HG03342 (cell line): ENCODE data around the gene ZBTB47.

Experiments used
- ATAC-seq: cut with Tn5 transposase; IDR thresholded peaks from one replicate; pipeline ENCODE4 v1.9.1; 2021; ENCODE audit warnings: mild to moderate bottlenecking, moderate library complexity; ENCODE audit not compliant: unreplicated experiment

Gene ZBTB47

DNA sequence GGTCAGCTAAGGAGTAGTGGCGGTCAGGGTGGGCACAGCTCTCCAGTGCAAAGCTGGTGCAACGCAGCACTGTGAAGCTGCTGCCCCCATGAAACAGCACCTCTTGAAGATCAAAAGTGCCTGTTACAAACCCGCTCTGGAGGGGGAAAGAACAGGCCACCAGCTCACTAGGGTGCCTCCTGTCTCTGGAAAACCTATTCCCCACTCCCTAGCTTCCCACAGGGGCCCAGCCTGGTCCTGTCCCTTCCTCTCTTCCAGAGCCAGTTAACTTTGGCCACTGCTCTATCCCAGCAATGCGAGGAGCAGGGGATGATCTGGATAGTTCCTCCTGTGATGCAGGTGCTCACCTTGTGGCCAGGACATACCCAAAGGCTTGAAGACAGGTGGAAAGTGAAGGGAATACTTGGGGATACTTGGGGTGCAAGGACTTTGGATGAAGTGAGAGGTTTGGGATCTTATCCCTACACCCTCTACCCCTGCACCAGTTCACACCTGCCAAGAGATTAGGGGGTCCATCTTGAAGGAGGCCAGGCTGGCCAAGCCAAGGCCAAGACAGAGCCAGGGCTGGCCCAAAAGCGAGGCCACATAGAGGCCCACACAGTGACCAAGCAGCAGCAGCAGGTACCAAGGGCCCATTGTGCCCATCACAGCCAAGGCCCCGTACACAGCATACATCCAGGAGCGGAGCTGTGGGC is 44.9 kb downstream of the ZBTB47 start:
- no peak for ATAC-seq

DNA sequence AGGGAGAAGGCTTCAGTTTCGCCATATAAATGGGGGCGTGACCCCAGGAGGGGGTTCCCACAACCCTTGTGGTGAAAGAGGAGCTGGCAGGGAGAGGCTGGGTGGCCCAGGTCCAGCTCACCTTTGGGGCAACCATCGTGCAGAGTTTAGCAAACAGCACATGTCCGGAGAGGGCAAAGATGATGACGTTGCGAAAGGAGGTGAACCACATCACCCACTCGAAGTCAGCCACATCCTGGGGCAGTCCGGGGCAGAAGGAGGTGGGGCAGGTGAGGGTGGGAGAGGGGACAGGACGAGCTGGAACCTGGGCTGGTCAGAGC is 45.4 kb downstream of the ZBTB47 start:
- ATAC-seq, result no peak

DNA sequence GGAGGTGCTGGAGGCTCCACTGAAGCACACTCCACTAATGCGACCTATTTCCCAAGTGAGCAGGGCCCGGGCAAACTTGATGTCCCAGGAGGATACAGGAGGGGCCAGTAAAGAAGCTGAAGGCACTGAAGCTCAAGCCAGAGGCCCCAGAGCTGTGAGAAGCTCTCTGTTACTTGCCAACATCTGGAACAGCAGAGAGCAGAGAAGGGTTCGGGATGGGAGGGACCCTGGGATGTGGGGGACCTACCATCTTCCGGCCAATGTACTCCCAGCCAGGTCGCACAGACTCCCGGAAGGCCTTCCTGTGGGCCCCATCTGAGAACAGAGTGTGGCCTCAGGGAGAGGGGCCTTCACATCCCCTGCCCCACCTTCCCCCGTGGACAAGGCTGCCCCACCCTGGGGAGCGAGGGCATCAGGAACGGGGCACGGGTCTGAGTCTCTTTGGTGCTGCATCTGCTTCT is 46.0 kb downstream of the ZBTB47 start:
- no peak for ATAC-seq

DNA sequence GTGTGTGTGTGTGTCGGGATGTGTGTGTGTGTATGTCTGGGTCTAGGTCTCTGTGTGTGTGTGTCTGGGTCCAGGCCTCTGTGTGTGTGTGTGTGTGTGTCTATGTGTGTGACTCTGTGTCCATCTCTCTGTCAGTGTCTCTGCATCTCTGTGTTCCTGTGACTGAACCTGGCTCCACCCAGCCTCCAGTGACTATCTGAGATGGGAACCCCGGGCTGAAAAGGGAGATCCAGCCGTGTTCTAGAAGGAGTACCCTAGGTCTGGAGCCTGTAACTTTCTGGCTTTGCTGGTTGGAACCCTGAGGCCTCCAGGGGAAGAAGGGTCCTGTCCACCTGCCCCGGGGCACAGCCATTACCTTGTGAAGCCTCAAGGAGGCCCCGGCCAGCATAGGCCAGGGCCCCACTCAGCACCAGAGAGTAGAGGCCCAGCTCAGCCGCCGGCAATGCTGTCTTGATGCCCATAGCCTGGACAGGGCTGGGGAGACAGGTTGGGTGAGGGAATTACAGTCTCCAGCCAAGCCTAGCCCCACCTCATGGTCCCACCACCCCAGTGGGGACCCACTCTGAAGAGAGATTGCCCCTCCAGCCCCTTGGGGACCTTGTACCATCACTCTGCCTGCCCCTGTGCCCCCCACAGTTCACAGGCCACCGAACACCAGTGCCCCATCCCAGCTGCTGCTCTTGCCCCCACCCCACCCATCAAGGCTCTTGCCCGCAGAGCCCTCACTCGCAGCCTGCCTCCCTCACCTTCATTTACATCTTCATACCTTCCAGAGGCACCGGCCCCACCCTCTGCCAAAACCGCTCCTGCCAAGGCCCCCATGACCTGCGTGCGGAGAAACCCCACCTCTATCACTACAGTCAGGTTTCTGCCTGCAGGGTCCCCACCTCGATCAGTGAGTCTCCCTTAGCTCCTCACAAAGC is 47.1 kb downstream of the ZBTB47 start:
- ATAC-seq, result no peak

DNA sequence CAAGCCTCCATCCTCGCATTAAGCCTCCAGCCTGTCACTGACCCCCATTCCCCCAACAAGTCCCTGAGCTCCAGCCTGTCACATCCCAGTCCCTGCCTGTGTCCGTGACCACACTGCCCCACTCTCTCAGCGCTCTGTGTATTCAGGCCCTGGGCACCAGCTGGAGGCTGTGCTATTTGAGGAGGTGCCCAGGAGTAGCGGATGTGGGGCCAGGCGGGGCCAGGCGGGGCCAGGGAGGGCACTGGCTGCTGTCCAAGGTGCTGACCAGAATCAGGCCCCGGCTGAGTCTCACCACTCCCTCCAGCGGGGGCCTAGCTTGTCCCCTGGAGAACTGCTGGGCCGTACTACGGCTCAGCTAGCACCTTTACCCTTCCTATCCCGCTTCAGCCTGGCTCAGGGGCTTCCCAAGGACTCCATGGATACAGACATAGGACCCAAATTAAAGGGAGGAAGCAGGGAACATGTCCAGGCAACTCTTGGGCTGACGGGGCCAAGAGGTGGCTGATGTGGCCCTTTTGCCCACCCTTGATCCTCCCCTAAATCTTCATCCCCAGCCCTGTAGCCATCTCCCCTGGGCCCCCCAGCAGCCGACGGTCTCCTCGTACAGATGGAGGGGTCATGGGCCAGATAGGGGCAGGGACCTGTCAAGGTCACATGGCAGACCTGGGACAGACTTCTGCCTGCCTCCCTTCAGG is 48.0 kb downstream of the ZBTB47 start:
- ATAC-seq, result no peak

DNA sequence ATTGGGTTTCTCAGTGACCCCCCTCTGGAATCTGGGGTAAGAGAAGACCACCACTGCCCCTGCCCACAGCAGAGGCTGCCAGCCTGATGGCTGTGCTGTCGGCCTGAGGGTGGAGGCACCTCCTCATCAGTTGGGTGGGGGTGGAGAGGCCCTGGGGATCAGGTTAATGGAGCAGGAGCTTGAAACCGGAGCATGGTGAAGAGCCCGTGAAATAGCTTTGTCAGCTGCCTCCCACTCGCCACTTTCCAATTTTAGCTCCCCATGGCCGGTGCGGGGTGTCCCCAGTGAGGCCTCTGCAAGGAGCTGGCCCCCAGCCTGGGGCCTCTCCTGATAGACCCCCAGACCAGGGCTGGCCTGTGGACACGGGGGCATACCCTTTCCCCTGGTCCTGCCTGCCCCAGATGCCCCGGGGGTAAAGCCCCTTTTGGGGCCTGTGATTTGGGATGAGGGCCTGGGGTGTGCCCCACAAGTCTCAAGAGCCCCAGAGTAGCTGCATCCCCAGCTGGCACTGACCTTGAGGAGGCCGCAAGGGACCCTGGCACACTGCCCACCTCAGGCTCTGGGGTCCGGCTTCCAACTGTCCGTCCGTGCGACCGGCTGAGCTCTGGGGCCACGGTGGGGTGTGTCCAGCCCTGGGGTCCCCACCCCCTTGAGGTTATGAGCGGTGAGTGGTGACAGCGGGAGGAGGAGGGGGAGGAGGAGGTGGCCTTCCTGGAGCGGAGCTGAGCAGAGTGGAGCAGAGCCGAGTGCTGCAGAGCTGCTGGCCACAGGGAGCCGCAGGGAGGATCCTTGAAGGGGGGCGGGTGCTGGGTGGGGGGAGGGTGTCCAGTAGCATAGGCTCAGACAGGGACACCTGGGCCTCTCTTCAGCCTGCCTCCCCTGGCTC is 48.8 kb downstream of the ZBTB47 start, which contains the start of gene HHATL:
Gene HHATL, minus strand, starts transcription at position 733 of the 886 bp plus-strand sequence. CDS start 1,972 bp downstream, outside the sequence.
- no peak for ATAC-seq

DNA sequence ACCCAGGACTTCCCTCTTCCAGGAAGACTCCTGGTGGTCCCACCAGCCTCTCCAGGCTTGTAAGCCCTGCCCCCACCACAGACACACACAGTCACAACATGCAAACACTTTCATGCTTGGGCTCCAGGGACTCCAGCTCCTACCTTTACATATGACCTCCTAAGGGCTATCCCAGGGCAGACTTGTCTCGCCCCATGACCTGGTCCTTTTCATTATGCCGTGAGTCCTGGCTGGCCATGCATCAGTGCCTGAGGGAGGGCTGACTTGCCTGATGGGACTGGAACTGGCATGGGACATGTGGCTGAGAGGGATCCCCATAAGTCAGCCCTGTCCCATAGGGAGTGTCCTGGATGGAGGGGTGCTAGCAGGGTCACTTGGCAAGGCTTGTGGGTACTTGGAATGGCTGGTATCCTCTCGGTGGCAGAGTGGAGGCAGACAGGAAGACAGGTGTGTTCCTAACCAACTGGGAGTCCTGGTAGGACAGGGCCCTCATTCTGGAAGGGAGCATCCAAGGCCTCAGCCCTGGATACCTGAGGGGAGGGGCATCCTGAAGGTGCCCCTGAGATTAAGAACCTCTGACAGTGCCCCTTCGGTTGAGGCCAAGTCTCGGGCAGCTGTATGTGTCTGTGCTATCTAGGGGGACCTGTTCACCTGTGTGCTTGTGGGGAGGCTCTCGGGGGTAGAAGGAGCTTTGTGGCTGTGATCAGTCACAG is 49.6 kb downstream of the ZBTB47 start:
- no peak for ATAC-seq

DNA sequence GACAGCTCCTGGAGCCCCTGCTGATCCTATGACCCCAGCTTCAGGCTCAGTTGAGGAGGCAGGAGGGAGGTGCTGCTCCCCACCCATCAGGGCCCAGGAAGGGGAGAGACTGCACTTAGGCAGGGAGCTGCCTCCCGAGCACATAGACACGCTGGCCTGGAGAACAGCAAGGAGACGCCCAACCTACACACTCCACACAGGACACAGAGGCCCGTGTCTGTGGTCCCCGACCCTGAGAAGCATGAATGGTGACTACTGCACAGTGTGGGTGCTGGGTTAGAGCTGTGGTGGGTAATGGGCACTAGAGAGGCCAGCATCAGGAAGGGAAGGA is 50.2 kb downstream of the ZBTB47 start:
- no peak for ATAC-seq

DNA sequence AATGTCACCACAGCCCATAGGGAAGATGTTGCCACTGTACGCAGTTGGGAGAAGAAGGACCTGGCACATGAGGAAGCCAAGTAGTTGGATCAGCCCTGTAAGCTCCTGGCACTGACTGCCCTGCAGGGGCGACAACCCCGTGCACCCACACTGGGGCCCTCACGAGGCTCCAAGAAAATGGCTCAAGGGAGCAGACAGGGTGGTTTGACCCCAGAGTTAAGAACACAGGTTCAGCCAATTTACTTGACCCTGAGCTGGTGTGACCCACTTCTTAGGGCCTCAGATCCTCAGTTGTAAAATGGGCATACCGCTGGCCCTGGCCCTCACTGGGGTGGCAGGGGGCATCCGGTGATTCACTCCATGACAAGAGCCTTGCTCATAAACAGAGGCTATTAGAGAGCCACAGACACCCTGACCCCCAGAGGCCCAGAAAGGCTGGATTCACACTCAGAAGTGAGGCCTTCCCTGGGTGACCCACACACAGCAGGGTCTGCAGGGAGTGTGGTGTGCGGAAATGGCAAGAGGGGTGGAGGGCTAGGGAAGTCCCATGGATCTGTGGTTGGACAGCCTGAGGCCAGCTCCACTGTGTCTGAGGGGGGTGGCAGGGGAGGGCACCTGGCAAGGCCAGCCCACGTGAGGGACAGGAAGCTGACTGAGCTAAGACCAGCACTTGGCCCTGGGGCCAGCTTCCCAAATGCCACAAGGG is 50.8 kb downstream of the ZBTB47 start:
- ATAC-seq, result no peak

DNA sequence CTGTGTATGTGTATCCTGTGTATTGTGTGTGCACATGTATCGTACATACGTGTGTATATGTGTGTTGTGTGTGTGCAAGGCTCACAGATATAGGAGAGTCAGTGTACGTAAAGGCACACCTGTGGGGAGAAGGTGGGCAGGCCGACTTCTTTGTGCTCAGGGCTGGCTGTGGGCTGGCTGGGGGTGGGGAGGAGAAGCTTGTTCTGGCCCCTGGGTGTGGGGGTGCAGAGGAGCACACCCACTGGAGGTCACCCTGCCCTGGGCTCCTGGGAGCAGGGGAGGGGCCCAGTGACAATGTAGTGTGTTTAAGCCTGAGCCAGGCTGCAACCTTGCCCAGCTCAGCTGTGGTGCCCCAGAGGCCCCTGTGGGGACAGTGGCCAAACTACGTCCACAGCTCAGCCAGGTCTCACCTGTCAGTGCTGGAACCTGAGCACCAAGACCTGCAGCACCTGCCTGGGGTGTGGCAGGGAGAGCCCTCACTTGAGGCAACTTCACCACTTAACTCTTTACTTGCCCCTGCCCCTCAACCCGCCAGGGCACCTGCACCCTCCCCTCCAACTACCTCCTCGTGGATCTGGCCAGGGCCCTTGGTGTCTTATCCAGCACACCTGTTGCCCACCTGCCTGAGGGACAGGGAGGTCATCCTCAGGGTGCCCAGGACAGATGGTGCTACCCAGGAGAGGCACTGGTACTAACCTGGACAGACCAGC is 51.7 kb downstream of the ZBTB47 start:
- no peak for ATAC-seq

DNA sequence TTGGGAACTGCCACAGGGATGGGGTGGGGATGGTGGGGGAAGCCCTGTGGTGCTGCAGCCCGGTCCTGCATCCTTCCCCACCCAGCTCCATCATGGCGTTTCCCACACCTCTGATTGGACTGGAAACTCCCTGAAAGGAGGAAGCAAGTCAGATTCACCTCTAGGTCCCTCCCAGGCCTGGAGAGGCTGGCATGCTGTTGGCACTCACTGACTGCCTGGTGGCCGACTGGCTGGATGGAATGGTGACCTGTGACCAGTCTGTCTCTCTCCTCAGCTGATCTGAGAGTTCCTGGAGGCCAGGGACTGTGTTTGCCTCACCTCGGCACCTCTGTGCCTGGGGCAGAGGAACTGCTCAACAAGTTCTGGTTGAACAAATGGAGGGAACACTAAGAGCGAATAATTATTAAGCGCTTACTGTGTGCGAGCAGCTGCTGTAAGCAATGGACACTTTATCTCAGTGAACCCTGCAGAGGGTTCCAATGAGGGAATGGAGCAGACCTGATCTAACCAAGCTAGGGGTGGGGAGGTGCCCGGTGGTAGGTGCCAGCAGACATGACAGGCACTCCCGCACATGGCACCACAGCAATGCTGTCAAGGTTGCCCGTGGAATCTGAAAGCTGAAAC is 52.6 kb downstream of the ZBTB47 start:
- no peak for ATAC-seq

DNA sequence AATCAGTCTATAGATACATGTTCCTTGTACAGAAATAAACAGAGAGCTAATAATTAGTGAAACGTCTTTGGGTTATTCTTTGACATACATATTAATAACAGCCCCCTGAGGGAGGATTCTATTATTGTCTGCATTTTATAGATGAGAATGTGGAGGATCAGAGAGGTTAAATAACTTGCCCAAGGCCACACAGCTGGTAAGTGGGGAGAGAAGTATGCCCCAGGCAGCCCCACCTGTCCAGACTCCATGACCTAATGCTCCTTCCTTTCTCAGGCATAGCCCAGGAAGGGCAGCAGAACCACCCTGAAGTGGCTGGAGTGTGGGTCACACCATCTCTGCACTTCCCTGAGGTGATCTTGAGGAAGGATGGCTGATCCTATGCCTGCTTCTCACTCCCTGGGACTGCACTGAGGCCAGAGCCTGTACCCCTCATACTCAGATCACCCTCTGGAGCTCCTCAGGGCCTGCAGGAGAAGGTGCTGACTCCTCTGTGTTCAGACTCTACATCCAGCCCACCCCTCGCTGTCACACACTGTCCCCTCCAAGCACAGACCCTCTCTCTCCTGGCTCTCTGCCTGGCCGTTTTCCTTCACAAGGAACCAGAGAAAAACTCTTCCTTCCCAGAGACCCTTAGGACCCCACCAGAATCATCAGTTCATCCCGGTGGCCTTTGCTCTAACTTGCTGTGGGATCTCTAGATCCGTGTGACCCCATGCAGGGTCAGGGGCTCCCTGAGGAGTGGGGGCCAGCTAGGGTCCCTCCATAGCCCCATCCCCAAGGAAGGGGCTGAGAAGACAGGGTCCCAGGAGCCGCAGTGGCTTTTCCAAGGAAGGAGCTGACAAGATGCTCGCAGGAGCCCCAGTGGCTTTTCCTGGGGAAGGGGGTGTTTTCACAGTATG is 53.5 kb downstream of the ZBTB47 start:
- no peak for ATAC-seq

DNA sequence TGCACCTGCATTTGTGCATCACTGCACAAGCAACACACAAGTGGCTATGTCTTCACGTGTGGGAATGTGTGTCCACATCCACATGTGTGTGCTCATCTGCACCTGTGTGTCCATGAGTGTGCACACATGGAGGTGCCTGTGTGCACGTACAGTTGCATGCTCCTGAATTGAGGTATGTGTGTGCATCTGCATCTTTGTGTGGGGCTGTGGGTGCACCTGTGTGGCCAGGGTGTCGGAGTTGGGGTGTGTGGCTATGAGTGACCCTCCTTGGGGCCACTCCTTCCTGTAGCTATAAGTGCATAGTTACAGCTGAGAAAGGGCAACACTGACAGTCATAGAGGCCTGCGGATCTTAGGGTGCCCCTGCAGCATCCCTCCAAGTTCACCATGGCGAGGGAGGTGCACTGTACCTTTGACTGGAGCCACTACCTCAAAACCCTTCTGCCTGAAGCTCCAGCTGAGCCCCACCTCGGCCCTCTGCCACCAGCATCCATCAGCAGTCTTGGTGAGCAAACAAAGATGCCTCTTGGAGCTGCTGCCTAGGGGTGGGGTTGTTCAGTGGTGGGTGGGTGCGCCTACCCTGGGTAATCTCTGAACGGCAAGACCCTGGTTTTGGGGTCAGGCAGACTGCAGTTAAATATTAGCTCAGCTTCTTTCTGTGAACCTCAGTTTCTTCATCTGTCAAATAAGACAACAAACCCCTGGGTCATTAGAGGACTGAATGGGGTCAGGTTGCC is 54.3 kb downstream of the ZBTB47 start:
- no peak for ATAC-seq

DNA sequence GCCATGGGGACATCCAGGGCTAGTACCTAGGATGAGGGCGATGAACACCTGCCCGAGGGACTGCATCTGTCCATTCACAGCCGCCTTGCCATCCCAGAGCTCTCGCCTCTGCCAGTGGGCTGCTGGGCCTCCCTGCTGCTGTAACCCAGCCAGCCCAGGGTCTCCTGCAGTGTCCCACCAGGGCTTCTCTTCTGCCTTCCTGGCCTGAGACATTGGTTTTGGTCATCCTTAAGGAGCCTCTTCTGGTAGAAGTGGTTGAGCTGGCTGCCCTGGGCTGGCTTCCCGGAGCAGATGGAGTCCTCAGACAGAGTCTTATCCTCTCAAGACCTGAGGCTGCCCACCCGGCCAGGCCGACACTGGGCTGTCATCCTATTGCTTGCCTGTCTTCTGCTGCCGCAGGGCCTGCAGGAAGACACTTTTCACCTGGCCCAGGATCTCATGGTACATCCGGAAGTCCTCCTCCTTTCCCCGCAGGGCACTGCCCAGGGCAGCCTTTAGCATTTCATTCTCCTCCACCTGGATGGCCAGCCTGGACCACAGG is 55.2 kb downstream of the ZBTB47 start:
- no peak for ATAC-seq

DNA sequence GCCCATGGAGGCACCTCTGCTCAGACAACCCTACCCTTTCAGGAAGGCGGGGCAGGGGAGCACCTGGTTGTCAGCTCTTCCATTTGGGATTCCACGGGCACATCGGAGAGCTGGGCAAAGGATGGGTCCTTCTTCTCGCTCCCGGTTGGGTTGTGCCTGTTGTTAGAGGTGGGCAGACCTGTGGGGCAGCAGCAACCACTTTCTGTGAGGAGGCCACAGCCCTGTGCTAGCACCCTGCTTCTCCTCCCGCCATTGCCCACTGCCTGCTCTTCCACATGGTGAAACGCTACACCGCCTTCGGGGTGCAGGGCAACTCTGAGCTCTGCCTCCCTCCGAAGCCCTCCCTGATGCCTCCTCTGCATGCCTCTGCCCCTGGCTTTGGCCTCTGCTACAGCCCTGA is 56.1 kb downstream of the ZBTB47 start:
- no peak for ATAC-seq

DNA sequence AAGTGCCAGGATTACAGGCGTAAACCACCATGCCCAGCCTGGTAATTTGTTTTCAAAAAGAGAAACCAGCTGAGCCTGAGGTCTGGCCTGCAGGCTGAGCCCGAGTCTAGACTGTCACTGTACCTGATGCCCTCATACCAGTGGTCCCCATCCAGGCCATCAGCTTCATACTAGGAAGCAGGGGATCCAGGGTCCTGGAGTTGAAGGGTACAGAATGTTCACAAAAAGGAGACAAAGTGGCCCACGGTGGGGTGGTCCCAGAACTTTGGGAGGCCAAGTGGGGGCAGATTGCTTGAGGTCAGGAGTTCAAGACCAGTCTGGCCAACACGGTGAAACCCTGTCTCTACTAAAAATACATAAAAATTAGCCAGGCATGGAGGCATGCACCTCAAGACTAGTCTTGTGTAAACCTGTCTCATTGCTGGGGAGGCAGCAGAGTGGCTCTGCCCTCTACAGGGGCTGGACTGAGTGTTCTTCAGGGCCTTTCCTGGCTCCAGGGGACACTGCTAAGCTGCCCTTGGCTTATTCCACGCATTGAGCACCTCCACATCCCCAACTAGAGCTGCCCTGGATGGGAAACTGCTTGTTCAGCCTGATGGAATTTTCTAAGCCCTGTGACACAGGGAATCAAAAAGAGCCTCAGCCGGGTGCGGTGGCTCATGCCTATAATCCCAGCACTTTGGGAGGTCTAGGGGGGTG is 57.0 kb downstream of the ZBTB47 start:
- no peak for ATAC-seq
